ENCODE data around the gene STX4.
A peak's percentile ranks its signal among the peaks of the same experiment; 100 is the strongest.

STX4 gene

DNA sequence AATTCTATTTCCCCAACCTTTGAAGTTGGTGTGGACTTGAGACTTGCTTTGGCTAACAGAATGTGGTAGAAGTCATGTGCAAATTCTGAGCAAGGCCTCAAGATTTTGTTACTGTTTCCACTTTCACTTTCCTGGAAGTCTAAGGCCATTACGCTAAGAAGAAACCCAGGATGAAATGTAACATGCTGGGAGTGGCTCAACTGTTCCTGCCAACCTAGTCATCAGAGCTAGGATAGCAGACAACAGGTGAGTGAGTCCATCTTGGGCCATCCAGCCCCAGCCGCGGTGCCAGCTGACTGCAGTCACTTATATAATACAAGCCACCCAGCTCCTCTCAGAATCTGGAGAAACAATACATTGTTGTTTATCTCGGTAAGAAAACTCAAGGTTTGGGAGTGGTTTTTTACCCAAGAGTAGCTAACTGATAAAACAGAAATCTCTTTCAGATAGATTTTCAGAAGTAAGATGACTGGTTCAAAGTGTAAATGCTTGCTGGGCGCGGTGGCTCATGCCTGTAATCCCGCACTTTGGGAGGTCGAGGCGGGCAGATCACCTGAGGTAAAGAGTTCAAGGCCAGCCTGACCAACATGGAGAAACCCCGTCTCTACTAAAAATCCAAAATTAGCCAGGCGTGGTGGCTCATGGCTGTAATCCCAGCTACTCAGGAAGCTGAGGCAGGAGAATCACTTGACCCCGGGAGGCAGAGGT, 10.7 kb upstream of the STX4 start:
- no peak for DNase-seq

DNA sequence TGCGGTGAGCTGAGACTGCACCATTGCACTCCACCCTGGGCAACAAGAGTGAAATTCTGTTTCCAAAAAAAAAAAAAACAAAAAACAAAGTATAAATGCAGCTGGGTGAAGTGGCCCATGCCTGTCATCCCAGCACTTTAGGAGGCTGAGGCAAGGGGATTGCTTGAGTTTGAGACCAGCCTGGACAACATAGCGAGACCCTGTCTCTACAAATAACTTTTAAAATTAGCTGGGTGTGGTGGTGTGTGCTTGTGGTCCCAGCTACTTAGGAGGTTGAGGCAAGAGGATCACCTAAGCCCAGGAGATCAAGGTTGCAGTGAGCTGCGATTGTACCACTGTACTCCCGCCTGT, 10.1 kb upstream of the STX4 start:
- no peak for DNase-seq

DNA sequence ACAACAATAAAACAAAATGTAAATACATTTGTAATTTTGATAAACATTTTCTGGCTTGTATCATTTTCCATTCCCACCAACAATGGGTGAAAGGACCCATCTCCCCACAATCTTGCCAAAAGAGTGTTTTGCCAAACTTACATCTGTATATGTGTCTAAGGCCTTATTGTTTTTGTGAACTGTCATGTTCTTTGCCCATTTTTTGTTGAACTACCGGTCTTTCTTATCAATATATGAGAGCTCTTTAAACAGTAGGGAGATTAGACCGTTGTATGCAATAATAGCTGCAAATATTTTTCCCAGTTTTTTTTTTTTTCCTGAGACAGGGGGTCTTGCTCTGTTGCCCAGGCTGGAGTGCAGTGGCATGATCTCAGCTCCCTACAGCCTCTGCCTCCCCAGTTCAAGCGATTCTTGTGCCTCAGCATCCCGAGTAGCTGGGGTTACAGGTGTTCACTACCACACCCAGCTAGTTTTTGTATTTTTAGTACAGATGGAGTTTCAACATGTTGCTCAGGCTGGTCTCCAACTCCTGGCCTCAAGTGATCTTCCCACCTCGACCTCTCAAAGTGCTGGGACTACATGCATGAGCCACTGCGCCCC, 9.6 kb upstream of the STX4 start:
- no peak for DNase-seq

DNA sequence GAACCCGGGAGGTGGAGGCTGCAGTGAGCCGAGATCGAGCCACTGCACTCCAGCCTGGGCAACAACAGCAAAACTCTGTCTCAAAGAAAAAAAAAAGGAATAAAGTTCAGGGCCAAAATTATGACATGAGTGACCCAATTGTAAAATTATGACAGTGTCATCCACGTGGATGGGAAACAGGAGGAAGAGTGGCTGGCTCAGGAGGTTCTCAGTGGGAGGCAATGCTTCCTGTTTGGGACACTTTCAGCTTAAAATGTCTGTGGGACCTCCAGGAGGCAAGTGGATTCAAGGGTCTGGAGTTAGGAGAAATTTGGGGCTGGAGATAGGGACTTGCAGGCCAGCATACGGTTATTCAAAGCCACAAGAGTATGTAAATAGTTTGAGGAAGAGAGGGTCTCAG, 8.0 kb upstream of the STX4 start:
- no peak for DNase-seq

DNA sequence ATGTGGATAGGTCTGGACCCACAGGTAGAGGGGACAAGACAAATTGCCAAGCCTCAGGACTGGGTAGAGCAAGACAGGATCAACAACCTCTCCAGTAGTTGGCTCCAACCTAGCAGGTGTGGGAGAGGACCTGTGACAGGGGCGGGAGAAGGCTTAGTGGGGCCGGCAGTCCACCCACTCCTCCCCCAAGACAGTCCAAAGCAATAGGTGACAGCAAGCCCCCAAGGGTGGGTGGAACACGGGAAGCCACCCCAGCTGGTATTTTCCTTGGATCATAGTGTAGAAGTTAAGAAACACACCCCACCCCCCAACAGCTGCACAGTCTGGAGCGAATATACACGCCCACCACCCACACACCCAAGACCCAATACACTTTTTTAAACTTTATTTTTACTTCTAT, 4.1 kb upstream of the STX4 start:
- no peak for DNase-seq

DNA sequence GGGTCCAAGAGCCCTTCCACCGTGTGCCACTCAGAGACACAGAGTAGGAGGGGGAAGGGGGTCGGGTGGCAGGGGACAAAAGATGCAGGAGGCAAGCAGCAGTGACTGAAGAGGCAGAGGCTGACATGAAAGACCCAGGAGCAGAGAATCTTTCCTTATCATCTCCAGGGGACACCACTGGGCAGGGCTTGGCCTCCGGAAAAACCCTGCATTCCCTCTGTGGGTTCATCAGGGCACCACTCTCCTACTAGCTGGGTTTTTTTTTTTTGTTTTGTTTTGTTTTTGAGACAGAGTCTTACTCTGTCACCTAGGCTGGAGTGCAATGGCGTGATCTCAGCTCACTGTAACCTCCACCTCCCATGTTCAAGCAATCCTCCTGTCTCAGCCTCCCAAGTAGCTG, 2.1 kb upstream of the STX4 start:
- no peak for DNase-seq

DNA sequence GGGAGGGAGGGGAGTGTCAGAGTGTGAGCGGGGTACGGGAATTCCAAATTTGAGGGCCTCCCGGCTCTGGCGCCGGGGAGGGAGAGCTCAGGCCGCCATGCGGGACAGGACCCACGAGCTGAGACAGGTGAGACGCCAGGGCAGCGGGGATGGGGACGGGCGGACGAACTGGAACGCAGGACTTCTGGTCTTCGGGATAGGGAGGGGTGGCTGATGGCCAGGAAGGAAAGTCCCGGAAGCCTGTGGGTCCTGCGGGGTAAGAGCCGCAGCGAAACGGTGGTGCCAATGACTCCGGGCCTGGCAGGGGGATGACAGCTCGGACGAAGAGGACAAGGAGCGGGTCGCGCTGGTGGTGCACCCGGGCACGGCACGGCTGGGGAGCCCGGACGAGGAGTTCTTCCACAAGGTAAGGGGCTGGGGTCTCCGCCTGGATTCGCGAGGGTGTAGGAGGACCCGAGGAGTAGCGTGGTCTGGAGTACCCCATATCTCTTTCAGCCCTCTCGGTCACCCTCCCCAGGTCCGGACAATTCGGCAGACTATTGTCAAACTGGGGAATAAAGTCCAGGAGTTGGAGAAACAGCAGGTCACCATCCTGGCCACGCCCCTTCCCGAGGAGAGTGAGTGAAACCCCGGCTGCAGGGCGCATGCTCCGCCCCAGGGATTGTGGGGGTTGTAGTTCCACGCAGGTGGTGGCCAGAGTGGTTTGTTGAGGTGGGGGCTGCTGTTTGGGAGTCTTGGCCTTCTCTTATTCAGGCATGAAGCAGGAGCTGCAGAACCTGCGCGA, 543 bp downstream of the STX4 start:
- peak; percentile 27 to 86 (median 82) for DNase-seq

DNA sequence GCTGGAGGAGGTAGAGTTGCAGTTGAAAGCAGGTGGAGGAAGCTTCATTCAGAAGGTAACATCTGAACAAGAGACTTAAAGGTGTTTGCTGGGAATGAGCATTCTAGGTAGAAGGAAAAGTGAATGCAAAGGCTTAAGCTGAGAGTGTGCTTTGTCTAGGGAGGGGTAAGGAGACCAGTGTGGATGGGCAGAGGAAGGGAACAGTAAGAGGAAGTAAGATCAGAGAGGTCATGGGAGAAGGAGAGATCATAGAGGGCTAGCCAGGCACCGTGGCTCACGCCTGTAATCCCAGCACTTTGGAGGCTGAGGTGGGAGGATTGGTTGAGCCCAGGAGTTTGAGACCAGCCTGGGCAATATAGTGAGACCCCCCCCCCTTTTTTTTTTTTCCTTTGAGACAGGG, 3.3 kb downstream of the STX4 start:
- no peak for DNase-seq

DNA sequence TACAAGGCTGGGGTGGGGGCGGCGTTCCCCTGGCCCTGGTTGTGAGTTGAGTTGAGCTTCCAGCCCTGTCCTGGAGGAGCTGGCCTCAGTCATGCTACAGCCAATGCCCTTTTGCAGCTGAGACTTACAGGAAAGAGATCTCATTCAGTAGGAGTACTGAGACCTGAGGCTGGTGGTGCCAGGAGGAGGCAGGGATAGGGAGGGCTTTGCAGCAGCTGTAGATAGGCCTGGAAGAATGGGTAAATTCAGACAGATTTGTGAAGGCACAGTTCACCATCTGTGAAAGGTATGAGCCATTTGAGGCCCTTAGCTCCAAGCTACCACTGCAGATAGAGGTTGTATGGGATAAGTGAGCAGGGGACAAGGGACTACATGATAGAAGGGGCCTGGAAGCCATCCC, 5.6 kb downstream of the STX4 start:
- peak in 6 of 14 donors; percentile 2 to 46 (median 22) for DNase-seq

DNA sequence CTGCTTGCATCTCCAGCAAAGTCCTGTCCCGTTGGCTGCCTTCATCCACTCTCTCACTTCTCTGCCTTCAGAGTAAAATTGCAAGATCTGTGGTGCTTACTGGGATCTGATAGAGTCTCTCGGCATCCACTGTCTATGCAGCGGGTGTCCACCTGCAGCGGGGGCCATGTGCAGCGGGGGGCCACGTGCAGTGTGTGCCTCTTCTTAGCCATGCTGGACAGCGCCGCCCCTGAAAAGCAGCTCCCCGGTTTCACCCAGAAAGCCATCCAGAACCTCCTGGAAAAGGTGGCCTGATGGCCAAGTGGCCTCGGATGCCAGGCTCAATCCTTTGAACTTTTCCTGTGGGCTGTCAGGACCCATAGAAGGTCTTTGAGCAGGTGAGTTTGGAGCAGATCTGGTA, 9.5 kb downstream of the STX4 start:
- DNase-seq, result no peak

DNA sequence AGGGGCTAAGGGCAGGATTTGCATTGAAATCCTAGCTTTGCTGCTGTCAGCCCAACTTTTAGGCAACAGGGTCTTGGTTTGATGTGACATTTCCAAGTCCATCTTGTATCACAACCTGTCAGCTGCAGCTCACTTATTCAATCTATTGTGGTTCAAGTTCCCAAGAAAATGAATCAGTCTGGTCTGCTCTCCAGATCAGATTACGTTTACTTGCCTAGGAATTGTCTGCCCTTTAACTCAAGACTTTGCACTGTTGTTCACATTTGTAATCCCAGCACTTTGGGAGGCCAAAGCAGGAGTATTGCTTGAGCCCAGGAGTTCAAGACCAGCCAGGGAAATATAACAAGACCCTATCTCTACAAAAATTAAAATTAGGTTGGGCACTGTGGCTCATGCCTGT, 10.0 kb downstream of the STX4 start:
- DNase-seq, result no peak

DNA sequence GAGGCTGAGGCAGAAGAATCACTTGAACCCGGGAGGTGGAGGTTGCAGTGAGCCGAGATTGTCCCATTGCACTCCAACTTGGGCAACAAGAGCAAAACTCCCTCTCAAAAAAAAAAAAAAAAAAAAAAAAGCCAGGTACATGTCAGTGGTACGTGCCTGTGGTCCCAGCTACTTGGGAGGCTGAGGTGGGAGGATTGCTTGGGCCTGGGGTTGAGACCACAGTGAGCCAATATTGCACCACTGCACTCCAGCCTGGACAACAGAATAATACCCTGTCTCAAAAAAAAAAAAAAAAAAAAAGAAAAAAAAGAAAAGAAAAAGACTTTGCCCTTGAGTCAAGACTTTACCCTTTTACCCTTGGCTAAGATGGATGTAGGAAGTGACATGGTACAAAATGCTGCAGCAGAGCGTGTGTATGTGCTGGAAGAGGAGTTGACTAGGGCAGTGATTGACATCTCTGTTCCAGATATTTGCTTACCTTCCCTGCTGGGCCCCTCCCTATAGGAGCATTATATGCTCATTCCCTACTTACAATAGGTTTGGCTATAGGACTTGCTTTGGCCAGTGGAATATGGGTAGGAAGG, 10.6 kb downstream of the STX4 start:
- no peak for DNase-seq

DNA sequence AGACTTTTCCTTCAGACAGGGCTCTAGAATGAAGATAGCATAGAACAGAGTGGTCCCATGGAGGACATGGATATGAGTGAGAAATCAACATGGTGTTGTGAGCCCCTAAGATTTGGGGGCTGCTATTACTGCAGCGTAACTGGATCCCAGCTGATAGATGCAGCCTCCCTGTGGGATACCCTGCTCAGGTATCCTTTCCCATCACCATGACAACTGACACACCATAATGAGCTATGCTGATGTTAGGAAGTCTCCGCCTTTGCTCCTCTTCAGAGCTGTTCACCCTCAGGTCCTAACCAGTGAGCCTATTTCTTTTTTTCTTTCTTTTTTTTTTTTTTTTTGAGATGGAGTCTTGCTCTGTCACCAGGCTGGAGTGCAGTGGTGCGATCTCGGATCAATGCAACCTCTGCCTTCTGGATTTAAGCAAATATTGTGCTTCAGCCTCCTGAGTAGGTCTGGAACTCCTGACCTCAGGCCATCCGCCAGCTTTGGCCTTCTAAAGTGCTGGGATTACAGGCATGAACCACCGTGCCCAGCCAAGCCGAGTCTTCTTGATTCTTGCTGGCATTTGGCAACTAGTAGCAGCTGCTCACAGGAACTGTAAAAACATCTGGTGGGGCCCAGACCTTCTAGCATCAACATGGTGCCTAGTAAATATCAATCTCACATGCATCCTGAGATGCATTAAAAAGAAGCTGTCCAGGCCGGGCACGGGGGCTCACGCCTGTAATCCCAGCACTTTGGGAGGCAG, 17.1 kb downstream of the STX4 start:
- no peak for DNase-seq

DNA sequence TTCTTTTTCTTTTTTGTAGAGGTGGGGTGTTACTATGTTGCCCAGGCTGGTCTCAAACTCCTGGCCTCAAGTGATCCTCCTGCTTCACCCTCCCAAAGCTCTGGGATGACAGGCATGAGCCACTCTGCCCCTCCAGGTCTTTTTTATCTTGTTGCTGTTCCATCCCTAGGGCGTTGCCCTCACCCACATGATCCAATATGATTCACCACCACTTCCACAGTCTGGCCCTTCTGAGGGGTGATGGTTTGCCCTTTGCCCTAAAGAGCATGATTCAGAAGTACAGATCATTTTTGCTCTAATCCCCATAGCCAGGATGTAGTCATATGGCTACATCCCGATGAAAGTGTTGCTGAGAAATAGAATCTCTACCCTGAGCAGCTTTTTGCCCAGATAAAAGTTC, 18.8 kb downstream of the STX4 start:
- no peak for DNase-seq

DNA sequence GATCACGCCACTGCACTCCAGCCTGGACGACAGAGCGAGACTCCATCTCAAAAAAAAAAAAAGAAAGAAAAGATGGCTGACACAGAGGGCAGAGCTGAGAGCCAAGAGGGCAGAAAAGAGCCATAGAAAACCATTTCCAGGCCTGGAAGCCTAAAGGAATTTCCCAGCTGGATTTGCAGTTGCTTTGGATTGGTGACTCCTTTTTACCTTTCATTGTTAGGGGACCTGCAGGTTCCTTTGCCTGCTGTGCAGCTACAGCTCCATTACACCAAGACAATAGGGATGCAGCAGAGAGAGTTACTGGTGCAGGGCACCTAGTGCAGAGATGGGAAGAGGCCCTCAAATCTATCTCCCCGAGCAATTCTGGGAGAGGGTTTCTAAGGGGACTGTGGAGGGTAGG, 22.3 kb downstream of the STX4 start:
- no peak for DNase-seq

DNA sequence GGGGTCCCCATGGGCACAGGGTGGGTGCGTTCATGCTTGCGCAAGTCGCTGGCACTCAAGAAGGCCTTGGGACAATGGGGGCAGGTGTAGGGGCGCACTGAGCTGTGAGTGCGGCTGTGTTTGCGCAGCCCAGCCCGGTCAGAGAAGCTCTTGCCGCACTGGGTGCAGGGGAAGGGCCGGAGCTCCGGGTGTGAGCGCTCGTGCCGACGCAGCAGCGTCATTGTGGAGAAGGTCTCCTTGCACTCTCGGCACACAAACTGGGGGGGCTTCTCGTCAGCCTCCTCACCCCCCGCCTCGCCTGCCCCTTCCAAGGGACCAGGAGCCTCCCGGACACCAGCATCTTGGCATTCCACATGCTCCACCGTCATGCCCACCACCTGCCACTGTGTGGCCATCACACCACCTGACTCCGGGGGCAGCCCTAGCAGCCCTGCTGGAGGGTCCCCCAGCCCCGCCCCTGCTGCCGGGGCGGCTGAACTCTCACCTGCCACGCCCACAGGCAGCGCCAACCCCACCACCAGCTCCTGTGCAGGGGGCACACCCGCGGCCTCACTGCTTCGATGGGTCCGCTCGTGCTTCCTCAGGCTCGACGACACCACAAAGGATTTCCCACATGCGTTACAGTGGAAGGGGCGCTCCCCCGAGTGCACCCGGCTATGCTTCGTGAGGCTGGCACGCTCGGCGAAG, 27.9 kb downstream of the STX4 start:
- DNase-seq, result no peak

DNA sequence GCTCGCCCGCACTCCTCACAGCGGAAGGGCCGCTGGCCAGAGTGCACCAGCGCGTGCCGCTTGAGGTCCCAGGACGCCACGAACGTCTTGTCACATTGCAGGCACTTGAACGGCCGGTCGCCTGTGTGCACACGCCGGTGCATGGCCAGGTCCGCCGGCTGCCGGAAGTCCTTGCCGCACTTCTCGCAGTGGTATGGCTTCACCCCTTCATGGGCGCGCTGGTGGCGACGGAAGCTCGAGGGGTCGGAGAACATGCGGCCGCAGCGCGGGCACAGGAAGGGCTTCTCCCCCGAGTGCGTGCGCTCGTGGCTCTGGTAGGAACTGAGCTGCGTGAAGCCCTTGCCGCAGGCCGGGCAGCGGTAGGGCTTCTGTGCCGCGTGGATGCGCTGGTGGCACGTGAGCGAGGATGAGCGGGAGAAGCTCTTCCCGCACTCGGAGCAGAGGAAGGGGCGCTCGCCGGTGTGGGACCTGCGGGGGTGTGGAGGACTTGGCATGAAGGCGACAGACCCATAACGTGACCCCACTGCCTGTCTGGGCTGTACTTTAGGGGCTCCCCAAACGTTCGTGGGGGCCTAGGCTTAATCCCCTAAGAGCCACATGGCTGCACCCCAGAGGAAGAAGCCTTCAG, 28.6 kb downstream of the STX4 start:
- DNase-seq, result no peak

DNA sequence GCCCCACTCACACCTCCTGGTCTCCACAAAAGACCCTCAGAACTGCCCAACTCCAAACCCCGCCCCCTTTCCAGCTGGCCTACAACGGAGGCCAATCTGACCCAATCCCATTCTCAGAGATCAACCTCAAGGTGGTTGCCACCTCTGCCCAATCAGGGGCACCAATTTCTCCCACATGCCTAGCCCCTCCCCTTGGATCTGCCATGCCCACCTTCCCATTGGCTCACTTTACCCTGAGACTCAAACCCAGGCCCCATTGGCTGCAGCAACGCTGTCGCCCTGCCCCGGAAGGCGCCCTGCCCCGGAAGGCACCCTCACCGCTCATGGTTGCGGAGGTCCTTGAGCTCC, 30.1 kb downstream of the STX4 start:
- no peak for DNase-seq

DNA sequence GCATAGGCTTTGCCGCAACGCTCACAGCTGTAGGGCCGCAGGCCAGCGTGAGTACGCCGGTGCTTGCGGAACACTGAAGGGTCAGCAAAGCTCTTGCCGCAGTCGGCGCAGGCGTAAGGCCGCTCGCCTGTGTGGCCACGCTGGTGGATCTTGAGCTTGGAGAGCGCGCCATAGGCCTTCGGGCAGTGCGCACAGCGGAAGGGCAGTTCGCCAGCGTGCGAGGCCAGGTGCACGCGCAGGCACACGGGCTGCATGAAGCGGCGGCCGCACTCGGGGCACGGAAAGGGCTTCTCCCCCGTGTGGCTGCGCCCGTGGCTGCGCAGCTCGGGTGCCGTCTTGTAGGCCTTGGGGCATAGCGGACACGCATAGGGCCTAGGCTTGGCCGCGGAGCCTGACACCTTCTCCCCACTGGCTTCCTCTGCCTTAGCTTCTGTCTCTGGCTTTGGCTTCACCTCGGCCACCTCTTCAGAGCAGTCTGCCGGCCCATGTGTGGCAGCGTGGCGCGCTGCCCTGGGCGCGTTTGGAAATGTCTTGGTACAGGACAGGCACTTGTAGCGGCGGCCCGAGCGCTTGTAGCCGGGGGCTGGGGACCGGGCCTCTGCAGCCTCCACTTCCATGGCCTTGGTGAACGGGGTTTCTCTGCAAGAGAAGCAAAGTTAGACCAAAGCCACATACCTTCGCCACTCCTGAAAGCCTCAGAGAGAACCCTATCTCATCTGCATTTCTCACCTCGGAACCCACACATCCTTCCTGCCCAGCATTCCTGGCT, 30.7 kb downstream of the STX4 start:
- DNase-seq, result no peak

DNA sequence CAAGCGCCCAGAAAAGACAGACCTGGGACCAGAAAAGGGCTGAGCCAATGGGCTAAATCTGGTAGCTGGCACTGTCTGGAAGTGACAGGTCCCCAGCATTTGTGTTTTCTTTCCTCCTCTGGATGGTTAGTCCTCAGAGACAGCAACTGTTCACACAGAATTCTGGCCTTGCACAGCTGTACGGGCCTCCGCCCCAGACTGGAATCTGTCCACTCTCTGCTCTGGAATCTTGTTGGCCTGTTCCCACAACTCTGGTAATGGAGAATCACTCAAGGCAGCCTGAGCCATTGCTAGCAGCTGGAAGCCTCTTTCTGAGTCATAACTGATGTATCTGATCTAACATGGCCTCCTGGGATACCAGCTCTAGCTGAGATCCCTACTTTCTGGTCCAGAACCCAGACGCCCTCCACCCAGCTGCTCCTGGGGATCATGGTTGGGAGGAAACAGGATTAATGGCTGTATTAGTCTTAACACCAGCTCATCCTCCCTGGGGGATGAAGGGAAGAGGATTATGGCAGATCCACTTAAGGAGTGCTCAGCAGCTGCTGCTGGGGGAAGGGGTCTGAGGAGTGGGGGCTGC, 31.6 kb downstream of the STX4 start:
- DNase-seq, result no peak

DNA sequence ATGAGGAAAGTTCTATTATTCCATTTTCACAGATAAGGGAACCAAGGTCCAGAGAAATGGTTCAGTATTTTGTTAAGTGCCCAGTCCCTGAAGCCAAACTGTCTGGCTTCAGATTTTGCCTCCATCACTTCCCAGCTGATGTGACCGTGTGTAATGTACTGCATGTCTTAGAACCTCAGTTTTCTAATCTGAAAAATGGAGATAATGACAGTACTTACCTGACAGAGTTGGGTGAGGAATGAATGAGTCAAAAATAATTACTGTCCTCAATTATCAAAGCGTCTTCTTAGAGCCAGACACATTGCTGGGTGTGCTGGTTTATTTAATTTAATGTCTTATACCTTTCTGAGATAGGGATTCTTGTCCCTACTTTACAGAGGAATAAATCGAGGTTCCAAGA, 34.0 kb downstream of the STX4 start:
- DNase-seq, result no peak
